DOHH2 (cell line): Measurements from ENCODE around the gene NCR2.

Experiments used
- H3F3A ChIP-seq: fragments of 200-600 bp; sonication (generic), shearing (Covaris generic); 2 replicates; pipeline ENCODE4 v1.6.0; 2016; ENCODE audit warnings: antibody characterized with exemption, mild to moderate bottlenecking; ENCODE audit not compliant: control insufficient read depth, insufficient read depth
- H3K27ac ChIP-seq: fragments of 200-600 bp; sonication (generic); 2 replicates; pipeline ENCODE4 v1.5.1; 2014; ENCODE audit warnings: low read depth, mild to moderate bottlenecking, low read length, moderate library complexity
- H3K27me3 ChIP-seq: fragments of 200-600 bp; sonication (generic); 2 replicates; pipeline ENCODE4 v1.6.1; 2014; ENCODE audit warnings: mild to moderate bottlenecking, low read length, mixed read lengths; ENCODE audit not compliant: control insufficient read depth
- H3K36me3 ChIP-seq: fragments of 200-600 bp; sonication (generic); 2 replicates; pipeline ENCODE4 v1.6.1; 2014; ENCODE audit warnings: mild to moderate bottlenecking, low read length, moderate library complexity, mixed read lengths; ENCODE audit not compliant: control insufficient read depth
- H3K4me1 ChIP-seq: fragments of 200-600 bp; sonication (generic); 2 replicates; pipeline ENCODE4 v1.6.1; 2014; ENCODE audit warnings: mild to moderate bottlenecking, low read length, mixed read lengths; ENCODE audit not compliant: control insufficient read depth
- H3K4me2 ChIP-seq: fragments of 200-600 bp; sonication (generic); 2 replicates; pipeline ENCODE4 v1.6.0; 2014; ENCODE audit warnings: mild to moderate bottlenecking, low read length, moderate library complexity
- H3K4me3 ChIP-seq: fragments of 200-600 bp; sonication (generic); 2 replicates; pipeline ENCODE4 v1.5.1; 2014; ENCODE audit warnings: mild to moderate bottlenecking, low read length, mixed read lengths
- H3K79me2 ChIP-seq: fragments of 200-600 bp; sonication (generic); 2 replicates; pipeline ENCODE4 v1.6.1; 2014; ENCODE audit warnings: mild to moderate bottlenecking, low read length, mixed read lengths; ENCODE audit not compliant: control insufficient read depth
- H3K9me2 ChIP-seq: fragments of 200-600 bp; sonication (generic); replicated peaks from 2 replicates; pipeline ENCODE4 v1.6.1; 2014; ENCODE audit warnings: mild to moderate bottlenecking, low read length, mixed read lengths; ENCODE audit not compliant: control insufficient read depth
- H3K9me3 ChIP-seq: fragments of 200-600 bp; sonication (generic); 2 replicates; pipeline ENCODE4 v1.6.1; 2014; ENCODE audit warnings: antibody characterized with exemption, low read length, mixed read lengths; ENCODE audit not compliant: control insufficient read depth, insufficient read depth
- H4K20me1 ChIP-seq: fragments of 200-600 bp; sonication (generic); 2 replicates; pipeline ENCODE4 v1.6.0; 2014; ENCODE audit warnings: low read depth, mild to moderate bottlenecking, antibody characterized with exemption, low read length, moderate library complexity; ENCODE audit not compliant: control insufficient read depth, insufficient read depth
- CTCF ChIP-seq: fragments of 200-600 bp; sonication (generic); IDR thresholded peaks from one replicate; pipeline ENCODE4 v1.5.1; 2014; ENCODE audit warnings: antibody characterized with exemption, mild to moderate bottlenecking, low read depth, low read length; ENCODE audit not compliant: poor library complexity, severe bottlenecking
- EZH2phosphoT487 ChIP-seq: fragments of 200-600 bp; sonication (generic); IDR thresholded peaks from 2 replicates; pipeline ENCODE4 v1.6.1; 2017; ENCODE audit warnings: borderline replicate concordance, mild to moderate bottlenecking, antibody characterized with exemption, low read length, moderate library complexity, mixed read lengths

The NCR2 gene

GRCh38 chr6:41343641-41344187, 8.3 kb downstream of the NCR2 start:
- no peak overlapping the region for H3K4me2 ChIP-seq
- H3K4me1 ChIP-seq: no peaks in the 10 kb centered on the region; the same call in 1 of the 2 replicates
- H3K79me2 ChIP-seq: no peaks in the 10 kb centered on the region
- TF ChIP-seq CTCF: no peak
- no peak for TF ChIP-seq EZH2phosphoT487
- peaks cover 6% of the 10 kb centered on the region for H3K27me3 ChIP-seq
- H3K4me3 ChIP-seq: no peak overlapping the region
- 0 out of 2 replicates have a peak, but pooled peaks cover 3% of the 10 kb centered on the region for H3K9me3 ChIP-seq
- H3K9me2 ChIP-seq: no peaks in the 10 kb centered on the region
- no peak overlapping the region for H3K27ac ChIP-seq
- H4K20me1 ChIP-seq: no peaks in the 10 kb centered on the region
- no peaks in the 10 kb centered on the region for H3F3A ChIP-seq
- H3K36me3 ChIP-seq: no peaks in the 10 kb centered on the region

GRCh38 chr6:41344876-41345275, 9.5 kb downstream of the NCR2 start:
- TF ChIP-seq EZH2phosphoT487 (no peak), CTCF (no peak)
- no peaks in the 10 kb centered on the region for H3K36me3 ChIP-seq
- H3K4me3 ChIP-seq: no peak overlapping the region
- no peaks in the 10 kb centered on the region for H3K9me2 ChIP-seq
- H4K20me1 ChIP-seq: no peaks in the 10 kb centered on the region
- H3K27me3 ChIP-seq: peaks cover 13% of the 10 kb centered on the region
- H3K27ac ChIP-seq: no peak overlapping the region
- H3F3A ChIP-seq: no peaks in the 10 kb centered on the region
- H3K79me2 ChIP-seq: no peaks in the 10 kb centered on the region
- H3K4me1 ChIP-seq: no peaks in the 10 kb centered on the region; the same call in 1 of the 2 replicates
- 0 out of 2 replicates have a peak, but pooled peaks cover 3% of the 10 kb centered on the region for H3K9me3 ChIP-seq
- no peak overlapping the region for H3K4me2 ChIP-seq

GRCh38 chr6:41345901-41346300, 10.5 kb downstream of the NCR2 start:
- Histone ChIP-seq H3K9me3 (0 out of 2 replicates have a peak, but pooled peaks cover 3% of the 10 kb centered on the region), H3K27ac (no peak overlapping the region), H3K27me3 (peaks cover 21% of the 10 kb centered on the region), H3K4me2 (no peak overlapping the region), H3K9me2 (no peaks in the 10 kb centered on the region), H3K36me3 (no peaks in the 10 kb centered on the region), H3K4me1 (no peaks in the 10 kb centered on the region; the same call in 1 of the 2 replicates), H4K20me1 (no peaks in the 10 kb centered on the region), H3F3A (no peaks in the 10 kb centered on the region), H3K4me3 (no peak overlapping the region), H3K79me2 (no peaks in the 10 kb centered on the region)
- TF ChIP-seq CTCF: no peak
- TF ChIP-seq EZH2phosphoT487: no peak
